ENCODE data around the gene SLC2A3.
"Not testable (repeated sequence)": the region's sequence is repeated elsewhere in the genome, so short reads cannot be mapped to it uniquely, and the experiment has no call there.

GRCh38 chr12:7972269-7972668, 36.3 kb upstream of the SLC2A3 start:
- TF ChIP-seq EZH2phosphoT487 (IDR thresholded peaks at IDR 0.05; ENCODE audit: low read depth); CTCF (IDR thresholded peaks at IDR 0.05; ENCODE audit: low read depth, low read length): not testable (repeated sequence)
